Activated CD4-positive, alpha-beta T cell treated with anti-CD3 and anti-CD28 coated beads, Interleukin-2, amount 50 U/mL, for 4 hours (primary cell): Measurements from ENCODE around the gene ACSL1.

ENCODE experiments used
- DNase-seq, 2 experiments: peaks; one replicate each; pipeline ENCODE4 v3.0.0-alpha.2; 2020

ACSL1 gene

DNA sequence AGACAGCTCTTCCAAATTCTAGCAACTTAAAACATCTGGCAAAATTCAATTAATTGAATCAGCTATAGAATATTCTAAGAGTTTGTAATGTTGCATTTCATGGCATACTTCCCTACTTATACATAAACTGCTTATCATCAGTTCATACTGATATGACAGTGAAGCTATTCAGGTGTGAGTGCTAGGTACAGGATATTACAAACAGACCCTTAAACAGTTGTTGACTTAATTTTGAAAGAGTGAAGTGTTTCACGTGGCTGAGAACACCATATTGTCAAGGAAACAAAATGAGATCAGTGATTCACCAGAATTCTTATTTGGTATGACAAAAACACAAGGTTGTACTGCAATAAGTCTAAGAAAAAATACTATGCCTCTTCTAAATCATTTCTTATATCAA is 119.3 kb downstream of the ACSL1 start:
- no peak for DNase-seq

- no peak for DNase-seq
These were observed 120.1 kb downstream of the ACSL1 start for GRCh38 chr4:184705692-184706091.
